Measurements from ENCODE around the gene SPEM3.

The SPEM3 gene

DNA sequence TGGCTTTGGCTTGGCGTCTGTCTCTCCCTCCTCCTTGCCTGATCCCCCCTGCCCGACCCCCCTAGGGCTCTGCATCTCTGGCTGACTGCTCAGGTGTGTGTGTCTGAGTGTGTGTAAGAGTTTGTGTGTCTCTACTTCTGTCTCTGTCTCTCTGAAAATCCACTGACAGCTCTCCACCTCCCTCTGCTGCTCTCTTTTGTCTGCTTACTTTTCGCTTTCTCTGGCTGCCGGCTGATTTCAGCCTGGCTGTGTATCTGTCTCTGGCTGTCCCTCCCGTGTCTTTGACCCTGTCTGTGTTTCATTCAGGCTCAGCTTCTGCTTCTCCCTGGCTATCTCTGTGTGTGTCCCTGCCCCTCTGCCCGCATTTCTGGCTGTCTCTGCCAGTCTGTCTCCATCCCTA is 12.3 kb upstream of the SPEM3 start:
- TF ChIP-seq TAF1 (IDR thresholded peaks at IDR 0.05; ENCODE audit: borderline replicate concordance, insufficient read depth, low read length) (no peak), REST (IDR thresholded peaks at IDR 0.05; ENCODE audit: insufficient read depth in 1 of 2, low read depth in 2 of 2, low read length in 2 of 2) (no peak), SIN3A (IDR thresholded peaks at IDR 0.05; ENCODE audit: borderline replicate concordance, insufficient read depth, low read length) (no peak), FOXP2 (optimal IDR thresholded peaks at IDR 0.05; ENCODE audit: borderline replicate concordance, extremely low read depth, extremely low read length, insufficient read depth) (no peak), POLR2AphosphoS5 (IDR thresholded peaks at IDR 0.05; ENCODE audit: low read depth, low read length) (no peak)

DNA sequence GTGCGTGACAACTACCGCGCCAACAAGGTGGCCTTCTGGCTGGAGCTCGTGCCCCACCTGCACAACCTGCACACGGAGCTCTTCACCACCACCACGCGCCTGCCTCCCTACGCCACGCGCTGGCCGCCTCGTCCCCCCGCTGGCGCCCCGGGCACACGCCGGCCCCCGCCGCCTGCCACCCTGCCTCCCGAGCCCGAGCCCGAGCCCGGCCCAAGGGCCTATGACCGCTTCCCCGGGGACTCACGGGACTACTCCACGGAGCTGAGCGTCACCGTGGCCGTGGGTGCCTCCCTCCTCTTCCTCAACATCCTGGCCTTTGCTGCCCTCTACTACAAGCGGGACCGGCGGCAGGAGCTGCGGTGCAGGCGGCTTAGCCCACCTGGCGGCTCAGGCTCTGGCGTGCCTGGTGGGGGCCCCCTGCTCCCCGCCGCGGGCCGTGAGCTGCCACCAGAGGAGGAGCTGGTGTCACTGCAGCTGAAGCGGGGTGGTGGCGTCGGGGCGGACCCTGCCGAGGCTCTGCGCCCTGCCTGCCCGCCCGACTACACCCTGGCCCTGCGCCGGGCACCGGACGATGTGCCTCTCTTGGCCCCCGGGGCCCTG is 11.5 kb upstream of the SPEM3 start:
- no peak for TF ChIP-seq TAF1 (IDR thresholded peaks at IDR 0.05; ENCODE audit: borderline replicate concordance, insufficient read depth, low read length)
- no peak for TF ChIP-seq SIN3A (IDR thresholded peaks at IDR 0.05; ENCODE audit: borderline replicate concordance, insufficient read depth, low read length)
- TF ChIP-seq POLR2AphosphoS5 (IDR thresholded peaks at IDR 0.05; ENCODE audit: low read depth, low read length) = no peak
- no peak for TF ChIP-seq REST (IDR thresholded peaks at IDR 0.05; ENCODE audit: insufficient read depth in 1 of 2, low read depth in 2 of 2, low read length in 2 of 2)

GRCh38 chr17:7418472-7419152 is 10.0 kb upstream of the SPEM3 start:
- no peak for TF ChIP-seq POLR2AphosphoS5 (IDR thresholded peaks at IDR 0.05; ENCODE audit: low read depth, low read length)
- TF ChIP-seq SIN3A (IDR thresholded peaks at IDR 0.05; ENCODE audit: borderline replicate concordance, insufficient read depth, low read length) = no peak
- no peak for TF ChIP-seq TAF1 (IDR thresholded peaks at IDR 0.05; ENCODE audit: borderline replicate concordance, insufficient read depth, low read length)
- no peak for TF ChIP-seq FOXP2 (optimal IDR thresholded peaks at IDR 0.05; ENCODE audit: borderline replicate concordance, extremely low read depth, extremely low read length, insufficient read depth)
- TF ChIP-seq REST (IDR thresholded peaks at IDR 0.05; ENCODE audit: insufficient read depth in 1 of 2, low read depth in 2 of 2, low read length in 2 of 2) = no peak

- TF ChIP-seq SIN3A (IDR thresholded peaks at IDR 0.05; ENCODE audit: borderline replicate concordance, insufficient read depth, low read length) (no peak), POLR2AphosphoS5 (IDR thresholded peaks at IDR 0.05; ENCODE audit: low read depth, low read length) (no peak), TAF1 (IDR thresholded peaks at IDR 0.05; ENCODE audit: borderline replicate concordance, insufficient read depth, low read length) (no peak), REST (IDR thresholded peaks at IDR 0.05; ENCODE audit: insufficient read depth in 1 of 2, low read depth in 2 of 2, low read length in 2 of 2) (no peak), FOXP2 (optimal IDR thresholded peaks at IDR 0.05; ENCODE audit: borderline replicate concordance, extremely low read depth, extremely low read length, insufficient read depth) (no peak)
Measured at GRCh38 chr17:7419819-7420610, 8.6 kb upstream of the SPEM3 start, which contains the start of gene SPEM1. SPEM1 (plus strand) TSS chr17:7420324; CDS start chr17:7420385, 61 bp downstream.
